ENCODE measurements around the gene ARL13B.

GRCh38 chr3:93991631-93992030, 11.7 kb downstream of the ARL13B start:
- TF ChIP-seq CTCF (IDR thresholded peaks at IDR 0.05) (no peak), POLR2A (IDR thresholded peaks at IDR 0.05) (no peak), POLR2AphosphoS5 (IDR thresholded peaks at IDR 0.05; ENCODE audit: insufficient read depth in 1 of 2, low read depth in 1 of 2) (no peak)

All from vagina (tissue), 2 donors.